GM19238 (cell line): ENCODE data around the gene RBM15.

ENCODE experiments used
- DNase-seq: peaks from one replicate; pipeline ENCODE4 v3.0.0; 2011; ENCODE audit warnings: low spot score; ENCODE audit not compliant: insufficient read length

Gene RBM15

DNA sequence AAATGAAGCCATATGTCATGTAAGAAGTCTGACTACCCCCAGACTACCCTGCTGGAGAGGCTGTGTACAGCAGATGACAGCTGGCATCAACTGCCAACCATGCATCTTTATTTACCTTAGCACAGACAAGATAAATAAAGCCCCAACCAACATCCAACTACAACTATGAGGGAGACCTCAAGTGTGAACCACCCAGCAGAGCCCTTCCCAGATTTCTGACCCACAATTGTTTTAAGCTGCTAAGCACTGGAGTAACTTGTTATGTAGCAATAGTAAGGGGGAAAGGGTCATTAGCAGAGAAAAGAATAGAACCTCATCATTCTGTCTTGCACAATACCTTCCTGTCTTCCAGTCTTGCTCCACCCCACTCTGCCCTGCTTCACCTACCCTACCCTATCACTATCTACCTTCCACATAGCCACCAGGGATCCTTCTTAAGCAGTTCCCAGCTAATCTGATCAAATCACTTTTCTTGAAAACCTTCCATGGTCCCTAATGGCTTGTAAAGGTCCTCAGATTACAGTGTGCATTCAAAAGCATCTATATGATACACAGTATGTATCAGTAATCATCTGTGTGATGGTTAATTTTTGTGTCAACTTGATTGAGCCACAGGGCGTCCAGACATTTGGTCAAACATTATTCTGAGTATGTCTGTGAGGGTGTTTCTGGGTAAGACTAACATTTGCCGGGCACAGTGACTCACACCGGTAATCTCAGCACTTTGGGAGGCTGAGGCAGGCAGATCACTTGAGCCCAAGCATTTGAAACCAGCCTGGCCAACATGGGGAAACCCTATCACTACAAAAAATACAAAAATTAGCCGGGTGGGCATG, 19.6 kb upstream of the RBM15 start:
- DNase-seq, result no peak

DNA sequence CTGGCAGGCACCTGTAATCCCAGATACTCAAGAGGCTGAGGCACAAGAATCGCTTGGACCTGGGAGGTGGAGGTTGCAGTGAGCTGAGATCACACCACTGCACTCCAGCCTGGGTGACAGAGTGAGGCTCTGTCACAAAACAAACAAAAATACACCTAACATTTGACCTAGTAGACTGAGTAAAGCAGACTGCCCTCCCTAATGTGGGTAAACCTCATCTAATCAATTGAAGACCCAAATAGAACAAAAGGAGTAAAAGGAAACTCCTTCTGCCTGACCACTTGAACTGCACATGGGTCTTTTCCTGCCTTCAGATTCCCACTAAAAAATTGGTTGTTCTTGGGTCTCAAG, 19.0 kb upstream of the RBM15 start:
- DNase-seq, result no peak

DNA sequence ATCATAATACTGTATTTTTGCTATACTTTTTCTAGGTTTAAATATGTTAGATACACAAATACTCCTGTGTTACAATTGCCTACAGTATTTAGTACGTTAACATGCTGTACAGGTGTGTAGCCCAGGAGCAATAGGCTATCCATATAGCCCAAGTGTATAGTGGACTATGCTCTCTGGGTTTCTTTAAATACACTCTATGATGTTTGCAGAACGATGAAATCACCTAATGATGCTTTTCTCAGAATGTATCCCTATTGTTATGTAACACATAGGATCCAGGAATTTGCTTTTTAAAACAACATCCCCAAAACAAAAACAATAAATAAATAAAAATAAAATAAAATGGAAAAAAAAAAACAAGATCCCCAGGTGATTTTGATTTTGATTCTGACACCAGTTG, 18.1 kb upstream of the RBM15 start:
- DNase-seq, result no peak

DNA sequence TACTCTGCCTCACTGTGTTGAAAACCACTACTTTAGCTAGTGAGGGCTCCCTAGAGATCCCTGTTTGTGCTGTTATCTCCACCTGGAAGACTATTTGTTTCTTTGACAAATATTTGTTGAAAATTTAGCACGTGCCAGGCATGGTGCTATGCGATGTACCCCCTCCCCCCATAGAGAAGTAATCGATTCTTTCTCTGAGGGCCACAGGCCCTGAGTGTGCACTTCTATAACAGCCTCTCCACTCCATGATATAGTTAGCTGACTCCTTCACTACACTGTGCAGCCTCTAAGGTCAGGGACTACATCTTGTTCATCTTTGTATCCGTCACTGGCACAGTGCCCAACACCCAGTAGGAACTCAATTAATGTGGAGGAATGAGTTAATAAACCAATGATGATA, 17.3 kb upstream of the RBM15 start:
- DNase-seq, result no peak

DNA sequence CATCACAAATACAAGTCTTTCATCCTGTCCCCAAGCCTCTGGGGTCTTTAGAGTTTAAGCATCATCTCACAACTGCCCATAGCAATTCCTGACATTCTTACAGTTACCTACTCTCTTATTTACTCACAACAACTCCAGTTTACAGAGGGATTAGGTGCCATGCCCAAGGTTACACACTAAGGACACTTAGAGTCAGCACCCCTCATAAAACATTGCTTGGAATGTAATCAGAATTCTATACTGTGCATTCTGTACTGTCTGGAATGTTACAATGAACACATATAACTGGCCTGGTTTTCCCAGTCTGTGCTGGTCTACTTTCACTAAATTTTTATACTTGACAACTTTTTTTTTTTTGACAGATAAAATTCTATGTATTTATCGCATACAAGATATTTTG, 14.5 kb upstream of the RBM15 start:
- DNase-seq, result no peak

DNA sequence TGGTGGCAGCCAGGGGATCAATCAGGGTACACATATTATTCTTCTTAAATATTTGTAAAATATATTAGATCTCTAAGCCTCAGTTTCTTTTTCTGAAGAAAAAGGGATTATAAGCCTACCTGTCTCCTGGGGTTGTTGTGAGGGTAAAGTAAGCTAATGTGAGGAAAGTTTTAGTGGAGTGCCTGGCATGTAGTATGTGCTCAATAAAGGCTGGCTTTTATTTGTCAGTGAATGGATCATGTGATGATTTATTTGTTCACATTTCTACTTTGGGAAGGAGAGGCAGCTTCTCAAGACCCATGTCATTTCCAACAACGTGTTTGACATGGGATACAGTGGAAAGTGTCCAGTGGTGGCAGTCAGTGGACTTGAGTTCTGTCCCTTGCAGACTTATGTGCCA, 12.4 kb upstream of the RBM15 start:
- no peak for DNase-seq

DNA sequence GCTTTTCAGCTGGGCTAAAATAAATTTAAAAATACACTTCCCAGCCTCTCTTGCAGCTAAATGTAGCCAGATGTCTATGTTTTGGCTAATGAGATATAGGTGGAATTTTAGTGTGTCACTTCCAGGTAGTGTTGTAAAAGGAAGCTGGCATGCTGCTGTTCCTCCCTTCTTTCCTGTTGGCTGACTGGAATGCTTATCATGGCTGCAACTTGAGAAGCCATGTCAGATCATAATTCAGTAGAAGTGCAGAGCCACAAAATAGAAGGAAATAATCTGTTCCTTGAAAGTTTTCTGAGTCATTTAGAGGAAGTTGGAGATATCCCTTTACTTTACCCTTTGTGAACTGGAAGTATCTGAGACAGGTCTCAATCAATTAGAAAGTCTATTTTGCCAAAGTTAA, 10.9 kb upstream of the RBM15 start:
- DNase-seq, result no peak

DNA sequence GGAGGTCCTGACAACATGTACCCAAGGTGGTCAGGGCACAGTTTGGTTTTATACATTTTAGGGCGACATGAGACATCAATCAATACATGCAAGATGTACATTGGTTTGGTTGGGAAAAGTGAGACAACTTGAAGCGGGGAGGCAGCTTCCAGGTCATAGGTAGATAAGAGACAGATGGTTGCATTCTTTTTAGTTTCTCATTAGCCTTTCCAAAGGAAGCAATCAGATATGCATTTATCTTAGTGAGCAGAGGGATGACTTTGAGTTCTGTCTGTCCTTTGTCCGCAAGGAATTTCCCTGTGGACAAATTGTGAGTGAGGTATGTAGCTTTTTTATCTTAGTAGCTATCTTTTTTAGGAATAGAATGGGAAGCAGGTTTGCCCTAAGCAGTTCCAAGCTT, 10.5 kb upstream of the RBM15 start:
- DNase-seq, result no peak

DNA sequence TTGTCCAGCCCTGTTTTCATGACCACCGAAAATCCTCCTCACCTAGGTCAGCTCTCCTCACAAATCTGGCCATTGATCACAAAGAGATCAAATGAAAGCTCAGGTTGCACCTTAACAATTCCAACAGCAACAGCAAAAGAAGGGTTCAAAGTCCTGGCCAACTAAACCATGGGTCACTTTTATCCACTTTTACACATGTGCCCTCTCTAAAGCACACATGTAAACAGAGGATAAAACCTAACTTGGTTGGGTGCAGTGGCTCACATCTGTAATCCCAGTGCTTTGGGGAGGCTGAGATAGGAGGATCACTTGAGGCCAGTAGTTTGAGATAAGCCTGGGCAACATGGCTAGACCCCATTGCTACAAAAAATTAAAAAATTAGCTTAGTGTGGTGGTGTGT, 3.9 kb upstream of the RBM15 start:
- no peak for DNase-seq

DNA sequence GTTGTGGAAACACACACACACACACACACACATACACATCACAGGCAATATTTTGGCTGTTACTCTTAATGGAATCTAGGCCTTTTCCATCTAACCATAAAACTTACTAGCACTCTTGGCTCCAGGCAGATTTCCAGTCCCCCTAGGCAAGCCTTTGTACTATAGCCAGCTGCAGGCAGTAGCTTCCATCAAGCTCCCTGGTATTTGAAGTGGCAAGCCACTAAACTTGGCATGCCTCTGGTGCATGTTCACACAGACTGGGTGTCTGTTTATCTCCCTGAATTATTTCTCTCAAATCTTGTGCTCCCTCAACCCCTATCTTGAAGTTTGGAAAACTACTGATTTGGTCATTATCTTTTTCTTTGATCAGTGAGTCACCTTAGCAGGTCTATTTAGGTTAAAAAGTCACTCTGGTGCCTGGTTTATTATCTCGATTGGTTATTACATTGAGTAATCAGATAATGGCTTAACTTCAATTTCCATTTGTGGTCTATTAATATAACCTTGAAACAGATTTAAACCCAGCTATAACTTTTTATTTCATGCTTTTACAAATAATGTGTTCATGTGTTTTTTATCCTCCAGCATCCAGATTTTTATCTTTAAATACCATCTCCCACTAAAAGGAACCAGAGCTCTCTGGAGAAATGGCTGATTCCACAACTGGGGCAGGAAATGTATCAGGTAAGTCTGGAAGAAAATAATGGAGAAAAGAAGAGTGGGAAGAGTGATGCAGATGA, 2.7 kb upstream of the RBM15 start:
- no peak for DNase-seq

DNA sequence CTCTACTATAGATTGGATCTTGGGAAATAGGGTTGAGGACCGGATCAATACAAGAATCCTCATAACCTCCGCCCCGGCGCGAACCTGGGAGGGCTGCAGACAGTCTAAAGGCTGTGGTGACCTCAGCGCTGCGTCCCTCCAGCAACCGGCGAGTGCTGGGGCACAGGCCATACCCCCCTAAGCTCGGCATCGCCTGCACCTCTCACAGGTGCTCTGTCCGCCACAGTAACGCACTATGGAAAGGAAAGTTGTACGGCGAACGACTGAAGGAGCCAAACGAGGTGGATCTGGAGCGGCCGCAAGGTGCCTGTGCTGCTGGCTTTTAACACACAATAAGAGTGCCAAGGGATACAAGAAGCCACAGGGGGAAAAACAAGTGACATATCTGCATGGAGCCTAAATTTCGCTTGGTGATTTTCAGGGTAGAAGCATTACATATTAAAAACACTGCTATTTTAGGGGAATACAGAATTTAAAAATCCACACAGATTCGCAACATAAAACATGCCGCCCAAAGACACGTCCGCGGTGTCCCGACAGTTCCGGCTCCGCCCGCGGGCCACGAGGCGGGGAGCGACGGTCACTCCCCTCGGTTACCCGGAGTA, 1.4 kb upstream of the RBM15 start:
- DNase-seq, result peak; percentile 18

DNA sequence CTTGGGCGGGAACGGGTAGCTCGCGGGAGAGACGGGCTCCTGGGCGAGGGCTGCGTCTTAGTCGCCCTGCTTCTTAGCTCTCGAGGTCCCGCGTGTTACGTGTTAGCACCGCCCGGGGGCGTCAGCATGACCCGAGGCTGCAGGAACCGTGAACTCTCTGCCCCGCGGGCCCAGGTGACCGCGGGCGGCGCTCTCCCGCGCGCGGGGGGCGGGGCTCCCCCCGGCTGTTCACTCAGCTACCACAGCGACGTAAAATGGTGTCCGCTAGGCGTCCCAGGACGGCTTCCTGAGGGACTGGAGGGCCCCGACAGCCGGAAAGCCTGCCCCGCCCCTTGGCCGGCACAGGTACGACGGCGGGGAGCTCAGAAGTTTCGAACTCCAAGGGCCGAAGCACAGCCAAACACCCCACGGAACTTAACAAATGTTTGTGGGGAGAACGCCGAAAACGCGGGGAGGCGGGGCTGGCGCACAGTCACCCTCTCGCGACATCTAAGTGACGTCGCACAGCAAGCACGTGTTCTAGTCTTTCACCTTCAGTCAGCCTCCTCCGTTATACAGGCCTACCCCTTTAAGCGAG, 780 bp upstream of the RBM15 start:
- peak; percentile 72 for DNase-seq

DNA sequence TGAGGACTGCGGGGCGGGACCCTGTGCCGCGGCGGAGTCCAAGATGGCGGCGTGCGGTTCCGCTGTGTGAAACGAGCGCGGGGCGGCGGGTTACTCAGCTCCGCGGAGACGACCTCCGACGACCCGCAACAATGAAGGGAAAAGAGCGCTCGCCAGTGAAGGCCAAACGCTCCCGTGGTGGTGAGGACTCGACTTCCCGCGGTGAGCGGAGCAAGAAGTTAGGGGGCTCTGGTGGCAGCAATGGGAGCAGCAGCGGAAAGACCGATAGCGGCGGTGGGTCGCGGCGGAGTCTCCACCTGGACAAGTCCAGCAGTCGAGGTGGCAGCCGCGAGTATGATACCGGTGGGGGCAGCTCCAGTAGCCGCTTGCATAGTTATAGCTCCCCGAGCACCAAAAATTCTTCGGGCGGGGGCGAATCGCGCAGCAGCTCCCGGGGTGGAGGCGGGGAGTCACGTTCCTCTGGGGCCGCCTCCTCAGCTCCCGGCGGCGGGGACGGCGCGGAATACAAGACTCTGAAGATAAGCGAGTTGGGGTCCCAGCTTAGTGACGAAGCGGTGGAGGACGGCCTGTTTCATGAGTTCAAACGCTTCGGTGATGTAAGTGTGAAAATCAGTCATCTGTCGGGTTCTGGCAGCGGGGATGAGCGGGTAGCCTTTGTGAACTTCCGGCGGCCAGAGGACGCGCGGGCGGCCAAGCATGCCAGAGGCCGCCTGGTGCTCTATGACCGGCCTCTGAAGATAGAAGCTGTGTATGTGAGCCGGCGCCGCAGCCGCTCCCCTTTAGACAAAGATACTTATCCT, 430 bp downstream of the RBM15 start:
- DNase-seq, result peak; percentile 19

DNA sequence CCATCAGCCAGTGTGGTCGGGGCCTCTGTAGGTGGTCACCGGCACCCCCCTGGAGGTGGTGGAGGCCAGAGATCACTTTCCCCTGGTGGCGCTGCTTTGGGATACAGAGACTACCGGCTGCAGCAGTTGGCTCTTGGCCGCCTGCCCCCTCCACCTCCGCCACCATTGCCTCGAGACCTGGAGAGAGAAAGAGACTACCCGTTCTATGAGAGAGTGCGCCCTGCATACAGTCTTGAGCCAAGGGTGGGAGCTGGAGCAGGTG, 961 bp downstream of the RBM15 start:
- peak; percentile 11 for DNase-seq

DNA sequence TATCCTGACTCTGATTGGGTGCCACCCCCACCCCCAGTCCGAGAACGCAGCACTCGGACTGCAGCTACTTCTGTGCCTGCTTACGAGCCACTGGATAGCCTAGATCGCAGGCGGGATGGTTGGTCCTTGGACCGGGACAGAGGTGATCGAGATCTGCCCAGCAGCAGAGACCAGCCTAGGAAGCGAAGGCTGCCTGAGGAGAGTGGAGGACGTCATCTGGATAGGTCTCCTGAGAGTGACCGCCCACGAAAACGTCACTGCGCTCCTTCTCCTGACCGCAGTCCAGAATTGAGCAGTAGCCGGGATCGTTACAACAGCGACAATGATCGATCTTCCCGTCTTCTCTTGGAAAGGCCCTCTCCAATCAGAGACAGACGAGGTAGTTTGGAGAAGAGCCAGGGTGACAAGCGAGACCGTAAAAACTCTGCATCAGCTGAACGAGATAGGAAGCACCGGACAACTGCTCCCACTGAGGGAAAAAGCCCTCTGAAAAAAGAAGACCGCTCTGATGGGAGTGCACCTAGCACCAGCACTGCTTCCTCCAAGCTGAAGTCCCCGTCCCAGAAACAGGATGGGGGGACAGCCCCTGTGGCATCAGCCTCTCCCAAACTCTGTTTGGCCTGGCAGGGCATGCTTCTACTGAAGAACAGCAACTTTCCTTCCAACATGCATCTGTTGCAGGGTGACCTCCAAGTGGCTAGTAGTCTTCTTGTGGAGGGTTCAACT, 2.1 kb downstream of the RBM15 start:
- DNase-seq, result no peak

DNA sequence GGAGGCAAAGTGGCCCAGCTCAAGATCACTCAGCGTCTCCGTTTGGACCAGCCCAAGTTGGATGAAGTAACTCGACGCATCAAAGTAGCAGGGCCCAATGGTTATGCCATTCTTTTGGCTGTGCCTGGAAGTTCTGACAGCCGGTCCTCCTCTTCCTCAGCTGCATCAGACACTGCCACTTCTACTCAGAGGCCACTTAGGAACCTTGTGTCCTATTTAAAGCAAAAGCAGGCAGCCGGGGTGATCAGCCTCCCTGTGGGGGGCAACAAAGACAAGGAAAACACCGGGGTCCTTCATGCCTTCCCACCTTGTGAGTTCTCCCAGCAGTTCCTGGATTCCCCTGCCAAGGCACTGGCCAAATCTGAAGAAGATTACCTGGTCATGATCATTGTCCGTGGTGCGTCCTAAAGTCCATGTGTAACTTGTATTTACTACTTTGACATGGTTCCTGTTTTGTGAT, 2.7 kb downstream of the RBM15 start:
- no peak for DNase-seq

DNA sequence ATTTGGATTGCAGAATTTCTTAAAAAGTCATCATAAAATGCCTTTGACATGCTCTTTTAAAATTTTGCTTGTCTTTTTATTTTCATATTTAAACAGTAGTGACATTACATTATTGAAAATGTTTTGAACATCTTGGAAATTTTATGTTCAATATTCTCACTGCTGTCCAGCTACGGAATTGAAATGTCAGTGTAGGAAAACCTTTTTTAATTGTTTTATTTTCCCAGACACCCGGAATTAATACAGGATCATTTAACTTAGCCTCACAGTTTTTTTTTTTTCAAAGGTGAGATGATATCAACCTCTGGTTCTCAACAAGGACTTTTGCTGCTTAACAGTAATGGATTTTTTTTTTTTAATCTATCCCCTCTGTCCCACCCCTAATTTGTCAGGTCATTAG, 4.1 kb downstream of the RBM15 start:
- no peak for DNase-seq

DNA sequence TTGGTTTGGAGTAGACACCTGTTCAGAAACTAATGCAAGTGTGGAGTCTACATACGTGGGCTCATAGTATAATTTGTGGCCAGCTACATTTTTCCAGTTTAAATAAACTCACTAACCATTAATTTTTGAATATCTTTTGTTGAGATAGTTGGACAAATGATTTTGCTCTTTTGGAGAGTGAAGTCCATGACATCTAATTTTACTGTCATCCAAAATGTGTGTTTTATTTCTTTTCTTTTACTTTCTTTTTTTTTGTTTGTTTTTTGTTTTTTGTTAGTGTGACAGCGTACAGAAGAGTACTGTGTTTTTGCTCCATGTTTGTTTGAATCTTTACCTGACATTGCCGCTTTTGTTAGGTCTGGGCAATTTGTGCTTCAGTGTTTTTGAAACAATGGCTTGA, 5.0 kb downstream of the RBM15 start:
- no peak for DNase-seq

DNA sequence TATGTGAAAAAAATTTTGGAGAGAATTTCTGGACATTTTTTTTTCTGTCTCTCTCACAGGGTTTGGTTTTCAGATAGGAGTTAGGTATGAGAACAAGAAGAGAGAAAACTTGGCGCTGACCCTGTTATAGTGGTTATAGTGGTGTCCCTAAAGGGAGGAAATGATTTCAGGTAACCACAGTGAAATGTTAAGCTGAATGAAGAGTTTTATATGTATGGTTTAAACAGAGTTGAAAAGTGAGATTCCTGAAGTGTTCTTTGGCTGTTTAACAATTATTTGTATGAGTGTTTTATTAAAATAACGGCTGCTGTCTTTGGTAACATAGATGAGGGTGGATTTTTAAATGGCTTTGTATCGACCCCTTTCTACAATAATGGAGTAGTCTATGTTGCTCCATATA, 6.3 kb downstream of the RBM15 start:
- DNase-seq, result no peak

DNA sequence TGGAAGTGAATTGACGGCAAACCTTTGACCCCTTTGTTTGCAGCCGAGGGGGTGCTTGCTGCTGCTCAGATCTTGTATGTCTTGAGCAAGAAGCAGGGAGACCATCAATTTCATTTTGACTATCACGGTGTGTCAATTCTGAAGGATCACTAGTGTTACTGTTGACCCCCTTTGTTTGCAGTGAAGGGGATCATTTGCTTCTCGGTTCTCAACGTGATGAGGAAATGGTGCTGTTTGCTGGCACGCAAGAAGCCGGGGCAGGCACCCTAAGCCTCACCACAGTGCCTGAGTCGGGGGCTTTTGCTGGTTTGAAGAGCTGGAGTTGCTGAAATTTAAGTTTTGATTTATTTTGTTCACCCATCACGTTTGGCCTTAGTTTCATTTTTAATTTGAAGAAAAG, 7.5 kb downstream of the RBM15 start:
- no peak for DNase-seq
